Measurements from ENCODE around the gene IPO9. TPM values are rescaled to one million over a fixed set of nuclear protein-coding genes. Genes with fewer than 3 reads are reported as not detected.

IPO9 gene
- total and polyA plus RNA-seq, 2 experiments from 2014 or later, result 47.6 to 87.4 TPM

- Mint-ChIP-seq H3K27me3 (ENCODE audit: insufficient read depth, low read depth, poor library complexity) (no peaks in the 10 kb centered on the region), H3K4me3 (no peak overlapping the region), H3K36me3 (ENCODE audit: low read depth) (peaks cover 51% of the 10 kb centered on the region), H3K27ac (no peak overlapping the region), H3K4me1 (peaks cover under 1% of the 10 kb centered on the region; the same call in 2 of the 3 replicates), H3K9me3 (no peaks in the 10 kb centered on the region)
- TF ChIP-seq CTCF (conservative IDR thresholded peaks at IDR 0.05; ENCODE audit: low read depth in 2 of 2), result no peak
- TF ChIP-seq ZNF462 (CRISPR knock-in tag; IDR thresholded peaks at IDR 0.05), result no peak
- no peak for TF ChIP-seq CREB1 (CRISPR knock-in tag; IDR thresholded peaks at IDR 0.05; ENCODE audit: low read depth)
- TF ChIP-seq EZH2 (IDR thresholded peaks at IDR 0.05; ENCODE audit: low read depth, unreplicated experiment), result no peak
- no peak for TF ChIP-seq ZNF114 (CRISPR knock-in tag; IDR thresholded peaks at IDR 0.05)
- TF ChIP-seq EZH2phosphoT487 (IDR thresholded peaks at IDR 0.05; ENCODE audit: unreplicated experiment), result no peak
- TF ChIP-seq JUNB (IDR thresholded peaks at IDR 0.05; ENCODE audit: unreplicated experiment), result no peak
- no peak for TF ChIP-seq ZNF331 (CRISPR knock-in tag; IDR thresholded peaks at IDR 0.05; ENCODE audit: low read depth)
- TF ChIP-seq POLR2AphosphoS5 (IDR thresholded peaks at IDR 0.05; ENCODE audit: low read depth), result no peak
- no peak for TF ChIP-seq NANOG (IDR thresholded peaks at IDR 0.05; ENCODE audit: borderline replicate concordance)
- no peak for TF ChIP-seq REST (IDR thresholded peaks at IDR 0.05; ENCODE audit: unreplicated experiment)
- no peak for TF ChIP-seq STAT1 (IDR thresholded peaks at IDR 0.05; ENCODE audit: unreplicated experiment)
- TF ChIP-seq ETS1 (IDR thresholded peaks at IDR 0.05), result no peak
- ATAC-seq, result no peak
- Histone ChIP-seq H3K27me3 (ENCODE audit: insufficient read depth) (no peaks in the 10 kb centered on the region), H3F3A (replicated peaks; ENCODE audit: low read depth) (no peaks in the 10 kb centered on the region), H3K79me2 (replicated peaks; ENCODE audit: insufficient read depth) (peaks cover 47% of the 10 kb centered on the region), H3K9me2 (ENCODE audit: insufficient read depth) (no peaks in the 10 kb centered on the region), H2AFZ (no peak overlapping the region), H3K27ac (ENCODE audit: low read depth) (no peak overlapping the region), H3K4me2 (no peak overlapping the region), H3K36me3 (ENCODE audit: insufficient read depth) (peaks cover 54% of the 10 kb centered on the region), H3K4me3 (no peak overlapping the region), H4K20me1 (replicated peaks; ENCODE audit: insufficient read depth) (peaks cover 44% of the 10 kb centered on the region), H3K4me1 (ENCODE audit: insufficient read depth) (no peaks in the 10 kb centered on the region; the same call in 1 of the 2 replicates)
- no peak for DNase-seq (ENCODE audit: low spot score)
These were observed 19.3 kb downstream of the IPO9 start for GRCh38 chr1:201848230-201848629.

Data from GM23338 (cell line).